Breast epithelium (tissue), 3 donors: ENCODE measurements around the gene CCM2L.

Experiments
- CTCF ChIP-seq, 3 donors: fragments of 450-650 bp; IDR thresholded peaks; one replicate each; pipeline ENCODE4 v1.5.1; 2016 to 2017; ENCODE audit warnings: antibody characterized with exemption in 3 of 3, mild to moderate bottlenecking in 3 of 3, moderate library complexity in 3 of 3
- POLR2A ChIP-seq: fragments of 450-650 bp; IDR thresholded peaks from one replicate; pipeline ENCODE4 v1.6.1; 2016; ENCODE audit warnings: antibody characterized with exemption, mild to moderate bottlenecking, moderate library complexity
- POLR2AphosphoS5 ChIP-seq, 3 donors: sonication (generic); formaldehyde crosslinking; IDR thresholded peaks; one replicate each; pipeline ENCODE4 v1.6.1; 2017; ENCODE audit warnings: antibody characterized with exemption in 3 of 3

DNA sequence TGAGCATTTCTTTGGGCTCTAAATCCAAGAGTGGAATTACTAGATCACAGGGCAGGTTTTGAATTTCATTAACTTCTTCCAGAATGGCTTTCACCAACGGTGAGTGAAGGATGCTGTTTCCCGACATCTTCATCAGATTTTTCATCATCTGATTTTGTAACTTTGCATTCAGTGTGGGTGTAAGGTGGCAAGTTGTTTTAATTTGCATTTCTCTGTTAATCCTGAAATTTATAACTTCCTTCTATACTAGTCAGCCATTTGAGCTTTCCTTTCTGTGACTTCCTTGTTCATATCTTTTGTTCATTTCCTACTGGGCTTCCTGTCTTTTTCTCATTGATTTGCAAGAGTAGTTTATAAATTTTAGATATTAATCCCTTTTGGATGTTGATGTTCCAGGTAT lies 23.1 kb downstream of the CCM2L start:
- TF ChIP-seq CTCF (IDR thresholded peaks at IDR 0.05) (no peak), POLR2A (no peak), POLR2AphosphoS5 (IDR thresholded peaks at IDR 0.05) (no peak)
